ENCODE measurements around the gene TXNDC8. TPM values are rescaled to one million over a fixed set of nuclear protein-coding genes. Genes with fewer than 3 reads are reported as not detected.

TXNDC8 gene
- polyA plus RNA-seq, 3 donors, result not detected

- H3K36me3 Mint-ChIP-seq, result no peaks in the 10 kb centered on the region
- Histone ChIP-seq H4K20me1 (ENCODE audit: insufficient read depth, low read length) (no peaks in the 10 kb centered on the region), H3K4me2 (replicated peaks; ENCODE audit: extremely low read depth, low read length, poor library complexity, severe bottlenecking) (no peak overlapping the region), H3K4me1 (ENCODE audit: control insufficient read depth in 1 of 2, insufficient read depth in 2 of 2, low read length in 2 of 2) (peaks cover 24 to 30% of the 10 kb centered on the region in 2 donors), H3K9me3 (replicated peaks in 1 of 2; ENCODE audit: control insufficient read depth in 1 of 2, insufficient read depth in 1 of 2, low read length in 2 of 2) (no peaks in the 10 kb centered on the region), H2AFZ (ENCODE audit: insufficient read depth, low read depth, low read length, poor library complexity, severe bottlenecking) (no peak overlapping the region), H3K27me3 (ENCODE audit: control insufficient read depth in 2 of 2, insufficient read depth in 2 of 2, low read length in 2 of 2) (no peaks in the 10 kb centered on the region), H3K4me3 (replicated peaks in 1 of 3; ENCODE audit: low read depth in 2 of 3, low read length in 3 of 3) (no peak overlapping the region), H3K36me3 (replicated peaks in 1 of 2; ENCODE audit: control insufficient read depth in 1 of 2, insufficient read depth in 2 of 2, low read length in 2 of 2) (no peaks in the 10 kb centered on the region), H3K79me2 (ENCODE audit: insufficient read depth, low read length) (no peaks in the 10 kb centered on the region), H3K27ac (ENCODE audit: low read depth in 1 of 2, low read length in 2 of 2) (no peak overlapping the region), H3K9ac (ENCODE audit: insufficient read depth, low read length, poor library complexity, severe bottlenecking) (no peak overlapping the region)
- peaks cover 0 to 4% (median 3%) of the 10 kb centered on the region in 3 donors for H3K27me3 Mint-ChIP-seq (ENCODE audit: low read depth in 3 of 3)
- intact Hi-C loops (cut with micrococcal nuclease), result loop anchor here in 1 of 2 donors (10.0 kb wide), 1 partner anchor 78 kb away; the partner anchor contains the start of gene TXN
- peaks cover 32% of the 10 kb centered on the region for H3K4me1 Mint-ChIP-seq
- no peak overlapping the region for H3K27ac Mint-ChIP-seq
- no peak for TF ChIP-seq CTCF (IDR thresholded peaks at IDR 0.05)
- H3K4me3 Mint-ChIP-seq, result no peak overlapping the region
- H3K9me3 Mint-ChIP-seq, result peaks cover 0 to 3% (median 0%) of the 10 kb centered on the region in 7 donors
- DNase-seq, result no peak
- no CpG with 5 or more reads among the region's 3 CpGs for WGBS (ENCODE audit: insufficient coverage)
Measured at GRCh38 chr9:110332766-110333165, 4.9 kb downstream of the TXNDC8 start.

GRCh38 chr9:110330484-110331105 is 7.1 kb downstream of the TXNDC8 start:
- no peaks in the 10 kb centered on the region for H4K20me1 ChIP-seq (ENCODE audit: insufficient read depth, low read length)
- H3K4me3 ChIP-seq (replicated peaks in 1 of 3; ENCODE audit: low read depth in 2 of 3, low read length in 3 of 3), result no peak overlapping the region
- peaks cover 0 to 3% (median 2%) of the 10 kb centered on the region in 3 donors for H3K27me3 Mint-ChIP-seq (ENCODE audit: low read depth in 3 of 3)
- WGBS (ENCODE audit: insufficient coverage), result 75% methylated on average over 1 of the region's 1 CpG
- no peak overlapping the region for H3K4me2 ChIP-seq (replicated peaks; ENCODE audit: extremely low read depth, low read length, poor library complexity, severe bottlenecking)
- peak in 1 of 3 donors; percentile 12 for DNase-seq
- no peak overlapping the region for H3K4me3 Mint-ChIP-seq
- TF ChIP-seq CTCF (IDR thresholded peaks at IDR 0.05), result no peak
- no peaks in the 10 kb centered on the region for H3K36me3 Mint-ChIP-seq
- H3K4me1 Mint-ChIP-seq, result peaks cover 32% of the 10 kb centered on the region
- no peak overlapping the region for H3K9ac ChIP-seq (ENCODE audit: insufficient read depth, low read length, poor library complexity, severe bottlenecking)
- H3K79me2 ChIP-seq (ENCODE audit: insufficient read depth, low read length), result no peaks in the 10 kb centered on the region
- no peaks in the 10 kb centered on the region for H3K9me3 ChIP-seq (replicated peaks in 1 of 2; ENCODE audit: control insufficient read depth in 1 of 2, insufficient read depth in 1 of 2, low read length in 2 of 2)
- no peaks in the 10 kb centered on the region for H3K36me3 ChIP-seq (replicated peaks in 1 of 2; ENCODE audit: control insufficient read depth in 1 of 2, insufficient read depth in 2 of 2, low read length in 2 of 2)
- no peak overlapping the region for H2AFZ ChIP-seq (ENCODE audit: insufficient read depth, low read depth, low read length, poor library complexity, severe bottlenecking)
- peaks cover 24 to 30% of the 10 kb centered on the region in 2 donors for H3K4me1 ChIP-seq (ENCODE audit: control insufficient read depth in 1 of 2, insufficient read depth in 2 of 2, low read length in 2 of 2)
- H3K27me3 ChIP-seq (ENCODE audit: control insufficient read depth in 2 of 2, insufficient read depth in 2 of 2, low read length in 2 of 2), result no peaks in the 10 kb centered on the region
- H3K27ac ChIP-seq (ENCODE audit: low read depth in 1 of 2, low read length in 2 of 2), result peak overlapping the region in 1 of 2 donors; percentile 23
- peaks cover 0 to 3% (median 0%) of the 10 kb centered on the region in 7 donors for H3K9me3 Mint-ChIP-seq
- peak overlapping the region; percentile 32 to 88 (median 54) for H3K27ac Mint-ChIP-seq
- intact Hi-C loops (cut with micrococcal nuclease), result loop anchor here in 1 of 2 donors (10.0 kb wide), 1 partner anchor 76 kb away; the partner anchor contains the start of gene TXN

Data from CD14-positive monocyte (primary cell).